SK-N-SH (cell line): ENCODE results near the gene TRIM47. TPM values are rescaled to one million over a fixed set of nuclear protein-coding genes. Genes with fewer than 3 reads are reported as not detected.
"Not testable (repeated sequence)": the region's sequence is repeated elsewhere in the genome, so short reads cannot be mapped to it uniquely, and the experiment has no call there.

Experiments used
- CTCF ChIA-PET: fragments of 300-600, 350-600 bp; formaldehyde crosslinking; extraction: SDS; loops from one replicate; lab custom pipeline; 2021; lab: Yijun Ruan, JAX
- POLR2A ChIA-PET: fragments of 350-600 bp; sonication (Branson Sonifier 250); formaldehyde crosslinking; extraction: SDS; loops from one replicate; lab custom pipeline; 2020; ENCODE audit warnings: antibody characterized with exemption, inconsistent platforms; lab: Yijun Ruan, JAX
- DNase-seq: peaks from one replicate; pipeline ENCODE4 v3.0.0; 2012
- H2AFZ ChIP-seq: fragments of 200-600 bp; sonication (generic); 2 replicates; pipeline ENCODE4 v1.8.1; 2016; ENCODE audit warnings: antibody characterized with exemption, mild to moderate bottlenecking, low read depth
- H3F3A ChIP-seq: fragments of 200-600 bp; sonication (generic); replicated peaks from 2 replicates; pipeline ENCODE3; 2016; ENCODE audit warnings: antibody characterized with exemption, mild to moderate bottlenecking; ENCODE audit not compliant: insufficient read depth
- H3K27ac ChIP-seq, 2 experiments: fragments of 200-500 bp in 1 of 2; fragments of 200-600 bp in 1 of 2; sonication (Bioruptor generic) in 1 of 2; sonication (generic), shearing (Covaris generic) in 1 of 2; 2 replicates each; pipeline versions ENCODE4 v1.5.1 to v1.6.1; 2014 to 2016; ENCODE audit warnings: low read depth in 2 of 2, inconsistent platforms in 1 of 2, low read length in 1 of 2, mild to moderate bottlenecking in 1 of 2, mixed read lengths in 1 of 2
- H3K27me3 ChIP-seq: fragments of 200-600 bp; sonication (generic), shearing (Covaris generic); 2 replicates; pipeline ENCODE4 v1.6.1; 2016; ENCODE audit warnings: mixed run types; ENCODE audit not compliant: insufficient read depth
- H3K36me3 ChIP-seq, 2 experiments: fragments of 200-500 bp in 1 of 2; fragments of 200-600 bp in 1 of 2; sonication (Bioruptor generic) in 1 of 2; sonication (generic) in 1 of 2; replicated peaks in 1 of 2; 2 replicates each; pipeline versions ENCODE3 to v1.5.1; 2014 to 2016; ENCODE audit warnings: low read length in 1 of 2, mild to moderate bottlenecking in 1 of 2; ENCODE audit not compliant: insufficient read depth in 2 of 2, control insufficient read depth in 1 of 2
- H3K4me1 ChIP-seq, 2 experiments: fragments of 200-500 bp in 1 of 2; fragments of 200-600 bp in 1 of 2; sonication (Bioruptor generic) in 1 of 2; sonication (generic), shearing (Covaris generic) in 1 of 2; 2 replicates each; pipeline versions ENCODE4 v1.5.1 to v1.6.1; 2014 to 2016; ENCODE audit warnings: low read depth in 1 of 2, low read length in 1 of 2, mixed run types in 1 of 2; ENCODE audit not compliant: insufficient read depth in 2 of 2, control insufficient read depth in 1 of 2
- H3K4me2 ChIP-seq: fragments of 200-600 bp; sonication (generic), shearing (Covaris generic); 2 replicates; pipeline ENCODE4 v1.6.1; 2017; ENCODE audit warnings: mixed run types
- H3K4me3 ChIP-seq, 2 experiments: fragments of 200-500 bp in 1 of 2; fragments of 200-600 bp in 1 of 2; sonication (Bioruptor generic) in 1 of 2; sonication (generic), shearing (Covaris generic) in 1 of 2; 2 replicates each; pipeline versions ENCODE4 v1.5.1 to v1.8.1; 2014 to 2016; ENCODE audit warnings: low read depth in 2 of 2, inconsistent platforms in 1 of 2, low read length in 1 of 2, mild to moderate bottlenecking in 1 of 2, mixed read lengths in 1 of 2, moderate library complexity in 1 of 2
- H3K79me2 ChIP-seq: fragments of 200-600 bp; sonication (generic); 2 replicates; pipeline ENCODE4 v1.8.1; 2017; ENCODE audit warnings: mild to moderate bottlenecking; ENCODE audit not compliant: insufficient read depth
- H3K9ac ChIP-seq: fragments of 200-600 bp; sonication (generic); 2 replicates; pipeline ENCODE4 v1.6.1; 2017; ENCODE audit warnings: mixed run types
- H3K9me2 ChIP-seq: fragments of 200-600 bp; sonication (generic); 2 replicates; pipeline ENCODE4 v1.6.1; 2017; ENCODE audit warnings: mixed run types
- H3K9me3 ChIP-seq: fragments of 200-600 bp; sonication (generic); 2 replicates; pipeline ENCODE4 v1.6.1; 2017; ENCODE audit warnings: mixed run types, mild to moderate bottlenecking, moderate library complexity
- H4K20me1 ChIP-seq: fragments of 200-600 bp; sonication (generic); 2 replicates; pipeline ENCODE4 v1.6.1; 2017; ENCODE audit warnings: mild to moderate bottlenecking, mixed run types; ENCODE audit not compliant: insufficient read depth
- CHD2 ChIP-seq: fragments of 150-350 bp; IDR thresholded peaks from 2 replicates; pipeline ENCODE4 v1.6.1; 2018; ENCODE audit warnings: low read length; ENCODE audit not compliant: partially characterized antibody
- ELF1 ChIP-seq: IDR thresholded peaks from 2 replicates; pipeline ENCODE4 v1.4.0; 2012
- EP300 ChIP-seq, 2 experiments: IDR thresholded peaks; 2 replicates each; pipeline versions ENCODE4 v1.4.0 to v1.6.1; 2012; ENCODE audit warnings: borderline replicate concordance in 1 of 2, low read depth in 1 of 2, low read length in 1 of 2
- EZH2phosphoT487 ChIP-seq: fragments of 200-600 bp; sonication (generic); IDR thresholded peaks from 2 replicates; pipeline ENCODE4 v1.6.1; 2017; ENCODE audit warnings: low read depth, mixed run types, mild to moderate bottlenecking, antibody characterized with exemption, moderate library complexity, borderline replicate concordance
- FOXJ3 ChIP-seq: sonication (generic); formaldehyde crosslinking; IDR thresholded peaks from 2 replicates; pipeline ENCODE4 v1.5.1; 2020; ENCODE audit warnings: mild to moderate bottlenecking, missing genetic modification reagents
- FOXM1 ChIP-seq: IDR thresholded peaks from 2 replicates; pipeline ENCODE4 v1.4.0; 2012; ENCODE audit warnings: low read depth, mild to moderate bottlenecking
- GATA2 ChIP-seq: sonication (generic); formaldehyde crosslinking; IDR thresholded peaks from 2 replicates; pipeline ENCODE4 v1.5.0; 2020; ENCODE audit warnings: mild to moderate bottlenecking, missing genetic modification reagents
- NRF1 ChIP-seq: IDR thresholded peaks from 2 replicates; pipeline ENCODE4 v1.6.1; 2012; ENCODE audit warnings: low read depth, mild to moderate bottlenecking, low read length
- POLR2AphosphoS5 ChIP-seq: IDR thresholded peaks from 2 replicates; pipeline ENCODE4 v1.6.1; 2012; ENCODE audit warnings: low read depth, low read length
- RAD21 ChIP-seq: IDR thresholded peaks from 2 replicates; pipeline ENCODE4 v1.6.1; 2012; ENCODE audit warnings: mild to moderate bottlenecking, low read length
- RCOR1 ChIP-seq: fragments of 150-350 bp; IDR thresholded peaks from 2 replicates; pipeline ENCODE4 v1.6.1; 2017; ENCODE audit warnings: antibody characterized with exemption, low read length
- SIN3A ChIP-seq: IDR thresholded peaks from 2 replicates; pipeline ENCODE4 v1.6.1; 2012; ENCODE audit warnings: low read depth, mild to moderate bottlenecking, low read length, moderate library complexity, borderline replicate concordance
- TAF1 ChIP-seq: IDR thresholded peaks from 2 replicates; pipeline ENCODE4 v1.6.1; 2012; ENCODE audit warnings: low read depth, mild to moderate bottlenecking, low read length, moderate library complexity, borderline replicate concordance
- YY1 ChIP-seq: IDR thresholded peaks from 2 replicates; pipeline ENCODE4 v1.4.0; 2012; ENCODE audit warnings: low read depth, mild to moderate bottlenecking
- WGBS: methylation state at CpG from one replicate; pipeline ENCODE4 v1.1.6; 2017; ENCODE audit warnings: low lambda C conversion rate; 5-methylcytosine and 5-hydroxymethylcytosine counted together
- polyA plus RNA-seq, 3 experiments: library from polyadenylated mRNA; depleted of rRNA; stranded (reverse); fragments of >200 nt; gene quantifications; 2 replicates each; pipeline ENCODE4 v1.2.3, GENCODE V29; 2012
- TF ChIP-seq, protein P1 (sequence below): IDR thresholded peaks from 2 replicates; pipeline ENCODE4 v1.4.0; 2012; ENCODE audit warnings: low read depth, borderline replicate concordance
- TF ChIP-seq, protein P2 (sequence below): fragments of 150-350 bp; IDR thresholded peaks from 2 replicates; pipeline ENCODE4 v1.6.1; 2016; ENCODE audit warnings: mild to moderate bottlenecking, low read depth, low read length
- TF ChIP-seq, protein P3 (sequence below): fragments of 150-350 bp; IDR thresholded peaks from 2 replicates; pipeline ENCODE4 v1.6.1; 2017; ENCODE audit warnings: antibody characterized with exemption, low read length, low read depth, borderline replicate concordance
- TF ChIP-seq, protein P4 (sequence below): fragments of 200-600 bp; sonication (generic); IDR thresholded peaks from 2 replicates; pipeline ENCODE4 v1.6.1; 2017; ENCODE audit warnings: antibody characterized with exemption, mild to moderate bottlenecking, moderate library complexity
- TF ChIP-seq, protein P5 (sequence below): IDR thresholded peaks from 2 replicates; pipeline ENCODE4 v1.6.1; 2012; ENCODE audit warnings: mild to moderate bottlenecking, low read depth, low read length, moderate library complexity

The TRIM47 gene
- polyA plus RNA-seq, 1 of the 3 experiments (the other 2 are of a cell fraction), result 5.1 TPM

DNA sequence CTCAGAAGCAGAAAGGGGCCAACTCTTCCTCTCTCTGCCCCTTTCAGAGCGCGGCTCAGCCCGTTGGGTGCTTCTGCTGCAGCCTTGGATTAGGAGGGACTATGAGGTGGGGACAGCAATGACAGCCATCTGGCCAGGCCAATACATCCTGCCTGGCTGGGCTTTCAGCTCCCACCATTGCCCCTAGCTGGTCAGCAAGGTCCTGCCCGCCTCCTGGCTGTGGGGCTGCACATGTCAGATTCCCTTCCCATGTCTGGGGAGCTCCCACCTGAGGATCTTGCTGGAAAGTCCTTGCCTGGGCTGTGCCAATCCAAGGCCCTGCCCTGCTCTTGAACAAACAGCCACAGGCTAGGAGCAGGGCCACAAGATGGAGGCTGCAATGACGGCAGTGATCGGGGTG is 10.1 kb upstream of the TRIM47 start:
- no peak for DNase-seq
- Histone ChIP-seq H3F3A (peaks cover 21% of the 10 kb centered on the region), H3K79me2 (peaks cover 6% of the 10 kb centered on the region; the same call in 1 of the 2 replicates), H3K4me2 (no peak overlapping the region), H3K4me1 (no peaks in the 10 kb centered on the region), H2AFZ (no peak overlapping the region), H3K36me3 (peaks cover 0 to 15% of the 10 kb centered on the region in 2 experiments), H3K27ac (no peak overlapping the region), H3K4me3 (no peak overlapping the region), H3K9ac (no peak overlapping the region), H3K9me2 (no peaks in the 10 kb centered on the region), H4K20me1 (no peaks in the 10 kb centered on the region), H3K27me3 (no peaks in the 10 kb centered on the region), H3K9me3 (no peaks in the 10 kb centered on the region)
- 75% methylated on average over 6 of the region's 6 CpGs for WGBS
- POLR2A ChIA-PET, result interaction anchor here (0.7 to 1.2 kb wide), 2 partner anchors 8 to 10 kb away, joined by 3 to 4 read pairs; partner anchors contain the start of genes TRIM47 and TRIM65
- TF ChIP-seq YY1 (no peak), FOXM1 (no peak), POLR2AphosphoS5 (no peak), ELF1 (no peak), RAD21 (no peak), GATA2 (CRISPR knock-in tag) (no peak), SIN3A (no peak), RCOR1 (no peak), EZH2phosphoT487 (no peak), EP300 (IDR thresholded peaks at IDR 0.05; ENCODE audit: borderline replicate concordance in 1 of 2, low read depth in 1 of 2, low read length in 1 of 2) (no peak), FOXJ3 (no peak), NRF1 (no peak), CHD2 (no peak), TAF1 (no peak)
- TF ChIP-seq, protein P1, sequence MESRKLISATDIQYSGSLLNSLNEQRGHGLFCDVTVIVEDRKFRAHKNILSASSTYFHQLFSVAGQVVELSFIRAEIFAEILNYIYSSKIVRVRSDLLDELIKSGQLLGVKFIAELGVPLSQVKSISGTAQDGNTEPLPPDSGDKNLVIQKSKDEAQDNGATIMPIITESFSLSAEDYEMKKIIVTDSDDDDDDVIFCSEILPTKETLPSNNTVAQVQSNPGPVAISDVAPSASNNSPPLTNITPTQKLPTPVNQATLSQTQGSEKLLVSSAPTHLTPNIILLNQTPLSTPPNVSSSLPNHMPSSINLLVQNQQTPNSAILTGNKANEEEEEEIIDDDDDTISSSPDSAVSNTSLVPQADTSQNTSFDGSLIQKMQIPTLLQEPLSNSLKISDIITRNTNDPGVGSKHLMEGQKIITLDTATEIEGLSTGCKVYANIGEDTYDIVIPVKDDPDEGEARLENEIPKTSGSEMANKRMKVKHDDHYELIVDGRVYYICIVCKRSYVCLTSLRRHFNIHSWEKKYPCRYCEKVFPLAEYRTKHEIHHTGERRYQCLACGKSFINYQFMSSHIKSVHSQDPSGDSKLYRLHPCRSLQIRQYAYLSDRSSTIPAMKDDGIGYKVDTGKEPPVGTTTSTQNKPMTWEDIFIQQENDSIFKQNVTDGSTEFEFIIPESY, result no peak
- TF ChIP-seq, protein P2, sequence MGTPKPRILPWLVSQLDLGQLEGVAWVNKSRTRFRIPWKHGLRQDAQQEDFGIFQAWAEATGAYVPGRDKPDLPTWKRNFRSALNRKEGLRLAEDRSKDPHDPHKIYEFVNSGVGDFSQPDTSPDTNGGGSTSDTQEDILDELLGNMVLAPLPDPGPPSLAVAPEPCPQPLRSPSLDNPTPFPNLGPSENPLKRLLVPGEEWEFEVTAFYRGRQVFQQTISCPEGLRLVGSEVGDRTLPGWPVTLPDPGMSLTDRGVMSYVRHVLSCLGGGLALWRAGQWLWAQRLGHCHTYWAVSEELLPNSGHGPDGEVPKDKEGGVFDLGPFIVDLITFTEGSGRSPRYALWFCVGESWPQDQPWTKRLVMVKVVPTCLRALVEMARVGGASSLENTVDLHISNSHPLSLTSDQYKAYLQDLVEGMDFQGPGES, result no peak
- TF ChIP-seq, protein P3, sequence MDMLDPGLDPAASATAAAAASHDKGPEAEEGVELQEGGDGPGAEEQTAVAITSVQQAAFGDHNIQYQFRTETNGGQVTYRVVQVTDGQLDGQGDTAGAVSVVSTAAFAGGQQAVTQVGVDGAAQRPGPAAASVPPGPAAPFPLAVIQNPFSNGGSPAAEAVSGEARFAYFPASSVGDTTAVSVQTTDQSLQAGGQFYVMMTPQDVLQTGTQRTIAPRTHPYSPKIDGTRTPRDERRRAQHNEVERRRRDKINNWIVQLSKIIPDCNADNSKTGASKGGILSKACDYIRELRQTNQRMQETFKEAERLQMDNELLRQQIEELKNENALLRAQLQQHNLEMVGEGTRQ, result no peak
- TF ChIP-seq, protein P4, sequence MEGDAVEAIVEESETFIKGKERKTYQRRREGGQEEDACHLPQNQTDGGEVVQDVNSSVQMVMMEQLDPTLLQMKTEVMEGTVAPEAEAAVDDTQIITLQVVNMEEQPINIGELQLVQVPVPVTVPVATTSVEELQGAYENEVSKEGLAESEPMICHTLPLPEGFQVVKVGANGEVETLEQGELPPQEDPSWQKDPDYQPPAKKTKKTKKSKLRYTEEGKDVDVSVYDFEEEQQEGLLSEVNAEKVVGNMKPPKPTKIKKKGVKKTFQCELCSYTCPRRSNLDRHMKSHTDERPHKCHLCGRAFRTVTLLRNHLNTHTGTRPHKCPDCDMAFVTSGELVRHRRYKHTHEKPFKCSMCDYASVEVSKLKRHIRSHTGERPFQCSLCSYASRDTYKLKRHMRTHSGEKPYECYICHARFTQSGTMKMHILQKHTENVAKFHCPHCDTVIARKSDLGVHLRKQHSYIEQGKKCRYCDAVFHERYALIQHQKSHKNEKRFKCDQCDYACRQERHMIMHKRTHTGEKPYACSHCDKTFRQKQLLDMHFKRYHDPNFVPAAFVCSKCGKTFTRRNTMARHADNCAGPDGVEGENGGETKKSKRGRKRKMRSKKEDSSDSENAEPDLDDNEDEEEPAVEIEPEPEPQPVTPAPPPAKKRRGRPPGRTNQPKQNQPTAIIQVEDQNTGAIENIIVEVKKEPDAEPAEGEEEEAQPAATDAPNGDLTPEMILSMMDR, result no peak
- TF ChIP-seq, protein P5, sequence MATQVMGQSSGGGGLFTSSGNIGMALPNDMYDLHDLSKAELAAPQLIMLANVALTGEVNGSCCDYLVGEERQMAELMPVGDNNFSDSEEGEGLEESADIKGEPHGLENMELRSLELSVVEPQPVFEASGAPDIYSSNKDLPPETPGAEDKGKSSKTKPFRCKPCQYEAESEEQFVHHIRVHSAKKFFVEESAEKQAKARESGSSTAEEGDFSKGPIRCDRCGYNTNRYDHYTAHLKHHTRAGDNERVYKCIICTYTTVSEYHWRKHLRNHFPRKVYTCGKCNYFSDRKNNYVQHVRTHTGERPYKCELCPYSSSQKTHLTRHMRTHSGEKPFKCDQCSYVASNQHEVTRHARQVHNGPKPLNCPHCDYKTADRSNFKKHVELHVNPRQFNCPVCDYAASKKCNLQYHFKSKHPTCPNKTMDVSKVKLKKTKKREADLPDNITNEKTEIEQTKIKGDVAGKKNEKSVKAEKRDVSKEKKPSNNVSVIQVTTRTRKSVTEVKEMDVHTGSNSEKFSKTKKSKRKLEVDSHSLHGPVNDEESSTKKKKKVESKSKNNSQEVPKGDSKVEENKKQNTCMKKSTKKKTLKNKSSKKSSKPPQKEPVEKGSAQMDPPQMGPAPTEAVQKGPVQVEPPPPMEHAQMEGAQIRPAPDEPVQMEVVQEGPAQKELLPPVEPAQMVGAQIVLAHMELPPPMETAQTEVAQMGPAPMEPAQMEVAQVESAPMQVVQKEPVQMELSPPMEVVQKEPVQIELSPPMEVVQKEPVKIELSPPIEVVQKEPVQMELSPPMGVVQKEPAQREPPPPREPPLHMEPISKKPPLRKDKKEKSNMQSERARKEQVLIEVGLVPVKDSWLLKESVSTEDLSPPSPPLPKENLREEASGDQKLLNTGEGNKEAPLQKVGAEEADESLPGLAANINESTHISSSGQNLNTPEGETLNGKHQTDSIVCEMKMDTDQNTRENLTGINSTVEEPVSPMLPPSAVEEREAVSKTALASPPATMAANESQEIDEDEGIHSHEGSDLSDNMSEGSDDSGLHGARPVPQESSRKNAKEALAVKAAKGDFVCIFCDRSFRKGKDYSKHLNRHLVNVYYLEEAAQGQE, result no peak
- CTCF ChIA-PET, result interaction anchor here (1.0 to 16.0 kb wide), 4 partner anchors 10 to 61 kb away, joined by 3 to 214 read pairs (median 4); partner anchors contain the start of genes TRIM47 and WBP2

DNA sequence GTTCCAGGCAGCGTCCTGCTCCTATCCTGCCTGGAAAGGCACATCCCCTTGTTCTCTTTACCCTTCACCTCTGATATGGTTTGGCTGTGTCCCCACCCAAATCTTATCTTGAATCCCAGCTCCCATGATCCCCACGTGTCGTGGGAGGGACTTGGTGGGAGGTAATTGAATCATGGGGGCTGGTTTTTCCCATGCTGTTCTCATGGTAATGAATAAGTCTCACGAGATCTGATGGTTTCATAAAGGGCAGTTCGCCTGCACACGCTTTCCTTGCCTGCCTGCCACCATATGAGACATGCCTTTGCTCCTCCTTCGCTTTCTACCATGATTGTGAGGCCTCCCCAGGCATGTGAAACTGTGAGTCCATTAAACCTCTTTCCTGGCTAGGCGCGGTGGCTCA is 7.5 kb upstream of the TRIM47 start:
- peaks cover 21% of the 10 kb centered on the region for H3F3A ChIP-seq
- H3K4me3 ChIP-seq, H3K9me2 ChIP-seq, H3K4me1 ChIP-seq, H4K20me1 ChIP-seq, DNase-seq, H3K4me2 ChIP-seq, H3K79me2 ChIP-seq, H3K27me3 ChIP-seq, POLR2A ChIA-PET, H3K9ac ChIP-seq, H3K9me3 ChIP-seq, H3K27ac ChIP-seq, H3K36me3 ChIP-seq, H2AFZ ChIP-seq: not testable (repeated sequence)
- 75% methylated on average over 9 of the region's 9 CpGs for WGBS
- CTCF ChIA-PET, result interaction anchor here (1.6 to 16.0 kb wide), 3 partner anchors 8 to 19 kb away, joined by 6 to 214 read pairs (median 214); partner anchors contain the start of genes MRPL38, TRIM47 and TRIM65
